Keratinocyte (primary cell): Measurements from ENCODE around the gene RPP21.

ENCODE experiments used
- EZH2 ChIP-seq: IDR thresholded peaks from one replicate; pipeline ENCODE4 v1.6.1; 2012; ENCODE audit warnings: inconsistent platforms, mild to moderate bottlenecking, low read length, moderate library complexity
- TF ChIP-seq, protein P1 (sequence below), 3 experiments: IDR thresholded peaks in 1 of 3; conservative IDR thresholded peaks in 1 of 3; optimal IDR thresholded peaks in 1 of 3; 2 replicates in 2 of 3; 3 replicates in 1 of 3; pipeline versions ENCODE3 to v1.5.1; 2011; ENCODE audit warnings: low read length in 3 of 3, mild to moderate bottlenecking in 3 of 3, moderate library complexity in 2 of 3, control low read depth in 1 of 3, inconsistent platforms in 1 of 3; ENCODE audit not compliant: insufficient read depth in 2 of 3; ENCODE audit errors: extremely low read depth in 1 of 3

GRCh38 chr6:30329331-30329730 lies 15.6 kb upstream of the RPP21 start:
- TF ChIP-seq, protein P1, sequence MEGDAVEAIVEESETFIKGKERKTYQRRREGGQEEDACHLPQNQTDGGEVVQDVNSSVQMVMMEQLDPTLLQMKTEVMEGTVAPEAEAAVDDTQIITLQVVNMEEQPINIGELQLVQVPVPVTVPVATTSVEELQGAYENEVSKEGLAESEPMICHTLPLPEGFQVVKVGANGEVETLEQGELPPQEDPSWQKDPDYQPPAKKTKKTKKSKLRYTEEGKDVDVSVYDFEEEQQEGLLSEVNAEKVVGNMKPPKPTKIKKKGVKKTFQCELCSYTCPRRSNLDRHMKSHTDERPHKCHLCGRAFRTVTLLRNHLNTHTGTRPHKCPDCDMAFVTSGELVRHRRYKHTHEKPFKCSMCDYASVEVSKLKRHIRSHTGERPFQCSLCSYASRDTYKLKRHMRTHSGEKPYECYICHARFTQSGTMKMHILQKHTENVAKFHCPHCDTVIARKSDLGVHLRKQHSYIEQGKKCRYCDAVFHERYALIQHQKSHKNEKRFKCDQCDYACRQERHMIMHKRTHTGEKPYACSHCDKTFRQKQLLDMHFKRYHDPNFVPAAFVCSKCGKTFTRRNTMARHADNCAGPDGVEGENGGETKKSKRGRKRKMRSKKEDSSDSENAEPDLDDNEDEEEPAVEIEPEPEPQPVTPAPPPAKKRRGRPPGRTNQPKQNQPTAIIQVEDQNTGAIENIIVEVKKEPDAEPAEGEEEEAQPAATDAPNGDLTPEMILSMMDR (optimal IDR thresholded peaks at IDR 0.05 in 1 of 3, IDR thresholded peaks at IDR 0.05 in 1 of 3, conservative IDR thresholded peaks at IDR 0.05 in 1 of 3; ENCODE audit: extremely low read depth in 1 of 3, insufficient read depth in 2 of 3, low read length in 3 of 3) = no peak
- no peak for TF ChIP-seq EZH2
